Measurements from ENCODE around the gene SORCS2. TPM values are rescaled to one million over a fixed set of nuclear protein-coding genes. Genes with fewer than 3 reads are reported as not detected.

Gene SORCS2
- total RNA-seq, 1 experiment from 2014 or later = not detected

DNA sequence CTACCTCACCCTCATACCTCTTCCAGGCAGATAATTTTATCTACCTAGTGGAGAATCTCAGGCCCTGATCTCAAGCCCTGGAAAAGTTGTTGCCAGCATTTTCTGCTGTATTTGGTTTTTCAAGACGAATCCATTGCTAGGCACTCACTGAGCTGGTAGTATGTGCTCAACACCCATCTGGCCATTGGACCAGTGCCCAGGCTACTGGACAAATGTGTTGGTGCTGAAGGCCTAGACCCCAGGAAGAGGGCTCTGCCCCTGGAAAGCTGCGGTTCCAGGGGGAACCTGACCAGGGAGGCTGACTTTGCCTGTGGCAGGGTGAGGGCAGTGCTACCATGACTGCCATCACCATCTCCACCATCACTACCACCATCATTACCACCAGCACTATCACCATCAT, 170.0 kb downstream of the SORCS2 start:
- peaks cover 29% of the 10 kb centered on the region for H3K27me3 Mint-ChIP-seq (ENCODE audit: insufficient read depth, unreplicated experiment)
- H3K4me1 Mint-ChIP-seq (ENCODE audit: insufficient read depth, unreplicated experiment) = no peaks in the 10 kb centered on the region
- H3K9me3 Mint-ChIP-seq (ENCODE audit: unreplicated experiment) = peaks cover 8% of the 10 kb centered on the region
- BruUV-seq (replicated peaks) = no TSS peak
- intact Hi-C loops (cut with micrococcal nuclease) = no loop called here
- DNase-seq (ENCODE audit: unreplicated experiment) = no peak
- POLR2A ChIA-PET = interaction anchor here (0.6 kb wide), 1 partner anchor 1180 kb away, joined by 3 read pairs; no protein-coding TSS in a partner anchor
- H3K36me3 Mint-ChIP-seq (ENCODE audit: insufficient read depth, unreplicated experiment) = no peaks in the 10 kb centered on the region
- CTCF ChIA-PET = no interaction called here
- TF ChIP-seq, protein P1, sequence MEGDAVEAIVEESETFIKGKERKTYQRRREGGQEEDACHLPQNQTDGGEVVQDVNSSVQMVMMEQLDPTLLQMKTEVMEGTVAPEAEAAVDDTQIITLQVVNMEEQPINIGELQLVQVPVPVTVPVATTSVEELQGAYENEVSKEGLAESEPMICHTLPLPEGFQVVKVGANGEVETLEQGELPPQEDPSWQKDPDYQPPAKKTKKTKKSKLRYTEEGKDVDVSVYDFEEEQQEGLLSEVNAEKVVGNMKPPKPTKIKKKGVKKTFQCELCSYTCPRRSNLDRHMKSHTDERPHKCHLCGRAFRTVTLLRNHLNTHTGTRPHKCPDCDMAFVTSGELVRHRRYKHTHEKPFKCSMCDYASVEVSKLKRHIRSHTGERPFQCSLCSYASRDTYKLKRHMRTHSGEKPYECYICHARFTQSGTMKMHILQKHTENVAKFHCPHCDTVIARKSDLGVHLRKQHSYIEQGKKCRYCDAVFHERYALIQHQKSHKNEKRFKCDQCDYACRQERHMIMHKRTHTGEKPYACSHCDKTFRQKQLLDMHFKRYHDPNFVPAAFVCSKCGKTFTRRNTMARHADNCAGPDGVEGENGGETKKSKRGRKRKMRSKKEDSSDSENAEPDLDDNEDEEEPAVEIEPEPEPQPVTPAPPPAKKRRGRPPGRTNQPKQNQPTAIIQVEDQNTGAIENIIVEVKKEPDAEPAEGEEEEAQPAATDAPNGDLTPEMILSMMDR (IDR thresholded peaks at IDR 0.05; ENCODE audit: unreplicated experiment) = no peak
- no peak overlapping the region for H3K4me3 Mint-ChIP-seq (ENCODE audit: unreplicated experiment)
- no peak overlapping the region for H3K27ac Mint-ChIP-seq (ENCODE audit: low read depth, unreplicated experiment)

- Mint-ChIP-seq H3K9me3 (ENCODE audit: unreplicated experiment) (peaks cover 8% of the 10 kb centered on the region), H3K4me3 (ENCODE audit: unreplicated experiment) (no peak overlapping the region), H3K36me3 (ENCODE audit: insufficient read depth, unreplicated experiment) (no peaks in the 10 kb centered on the region), H3K27ac (ENCODE audit: low read depth, unreplicated experiment) (no peak overlapping the region), H3K27me3 (ENCODE audit: insufficient read depth, unreplicated experiment) (peaks cover 29% of the 10 kb centered on the region), H3K4me1 (ENCODE audit: insufficient read depth, unreplicated experiment) (no peaks in the 10 kb centered on the region)
- POLR2A ChIA-PET = interaction anchor here (0.6 kb wide), 1 partner anchor 1180 kb away, joined by 3 read pairs; no protein-coding TSS in a partner anchor
- intact Hi-C loops (cut with micrococcal nuclease) = no loop called here
- TF ChIP-seq, protein P1 (IDR thresholded peaks at IDR 0.05; ENCODE audit: unreplicated experiment) = no peak
- DNase-seq (ENCODE audit: unreplicated experiment) = no peak
- CTCF ChIA-PET = no interaction called here
- BruUV-seq (replicated peaks) = no TSS peak
Measured at GRCh38 chr4:7362862-7363430, 170.6 kb downstream of the SORCS2 start.

DNA sequence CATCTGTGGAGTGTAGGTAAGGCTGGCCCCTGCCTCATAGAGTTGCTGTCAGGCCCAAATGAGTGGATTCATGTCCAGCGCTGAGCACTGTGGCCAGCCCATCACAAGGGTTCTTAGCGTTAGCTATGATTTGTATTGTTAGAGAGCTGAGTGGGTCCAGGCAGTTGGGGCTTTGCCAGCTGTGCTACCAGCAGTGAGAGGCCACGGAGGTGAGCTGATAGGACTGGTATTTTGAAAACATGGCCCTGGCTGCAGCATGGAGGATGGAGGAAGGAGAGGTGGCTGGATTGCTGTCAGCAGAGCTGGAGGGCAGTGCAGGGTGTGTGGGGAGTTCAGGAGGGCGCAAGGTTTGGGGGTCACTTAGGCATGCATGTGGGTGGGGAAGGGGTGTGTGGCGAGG, 172.6 kb downstream of the SORCS2 start:
- intact Hi-C loops (cut with micrococcal nuclease) = no loop called here
- no TSS peak for BruUV-seq (replicated peaks)
- CTCF ChIA-PET = interaction anchor here (0.6 to 0.8 kb wide), 3 partner anchors 42 to 88 kb away, joined by 3 to 4 read pairs (median 3); no protein-coding TSS in a partner anchor
- TF ChIP-seq, protein P1 (IDR thresholded peaks at IDR 0.05; ENCODE audit: unreplicated experiment) = no peak
- Mint-ChIP-seq H3K27ac (ENCODE audit: low read depth, unreplicated experiment) (no peak overlapping the region), H3K4me1 (ENCODE audit: insufficient read depth, unreplicated experiment) (no peaks in the 10 kb centered on the region), H3K27me3 (ENCODE audit: insufficient read depth, unreplicated experiment) (peaks cover 29% of the 10 kb centered on the region), H3K4me3 (ENCODE audit: unreplicated experiment) (no peak overlapping the region), H3K9me3 (ENCODE audit: unreplicated experiment) (peaks cover 8% of the 10 kb centered on the region), H3K36me3 (ENCODE audit: insufficient read depth, unreplicated experiment) (no peaks in the 10 kb centered on the region)
- POLR2A ChIA-PET = no interaction called here
- DNase-seq (ENCODE audit: unreplicated experiment) = no peak

DNA sequence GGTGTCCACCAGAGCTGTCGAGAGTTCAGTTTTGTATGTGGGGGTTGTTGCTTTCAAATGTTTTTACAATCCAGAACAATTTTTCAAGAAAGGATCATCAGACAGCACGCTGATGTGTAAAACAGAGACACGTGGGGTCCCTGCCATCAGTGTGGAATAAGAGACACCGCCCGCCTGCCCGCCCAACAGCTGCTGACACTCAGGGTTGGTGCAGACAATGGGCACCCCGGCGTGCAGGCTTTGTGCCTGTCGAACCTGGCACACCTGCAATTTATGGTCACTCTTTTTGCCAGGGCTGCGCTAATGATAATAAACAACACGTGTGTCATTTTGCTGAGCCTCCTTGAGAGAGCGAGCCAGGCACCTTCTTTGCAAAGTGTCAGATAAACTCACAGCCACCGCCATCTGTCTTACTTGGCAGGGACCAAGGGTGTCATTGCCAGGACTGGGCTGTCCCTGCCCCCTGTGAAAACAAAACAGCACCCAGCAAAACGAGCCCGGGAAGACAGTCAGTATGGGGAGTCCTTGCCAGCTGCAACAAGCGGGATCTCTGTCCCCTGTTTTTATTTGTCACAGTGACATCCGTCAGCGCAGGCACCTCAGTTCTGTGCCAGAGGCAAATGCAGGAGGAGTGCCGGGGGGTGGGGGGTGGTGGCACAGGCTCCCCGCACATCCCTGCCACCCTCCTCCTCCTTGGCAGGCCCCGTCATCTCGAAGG, 173.3 kb downstream of the SORCS2 start:
- H3K4me3 Mint-ChIP-seq (ENCODE audit: unreplicated experiment) = no peak overlapping the region
- BruUV-seq (replicated peaks) = no TSS peak
- no peak overlapping the region for H3K27ac Mint-ChIP-seq (ENCODE audit: low read depth, unreplicated experiment)
- no peaks in the 10 kb centered on the region for H3K36me3 Mint-ChIP-seq (ENCODE audit: insufficient read depth, unreplicated experiment)
- no peak for DNase-seq (ENCODE audit: unreplicated experiment)
- H3K9me3 Mint-ChIP-seq (ENCODE audit: unreplicated experiment) = peaks cover 8% of the 10 kb centered on the region
- peaks cover 29% of the 10 kb centered on the region for H3K27me3 Mint-ChIP-seq (ENCODE audit: insufficient read depth, unreplicated experiment)
- CTCF ChIA-PET = interaction anchor here (0.6 to 0.8 kb wide), 3 partner anchors 41 to 89 kb away, joined by 3 to 4 read pairs (median 3); no protein-coding TSS in a partner anchor
- TF ChIP-seq, protein P1 (IDR thresholded peaks at IDR 0.05; ENCODE audit: unreplicated experiment) = no peak
- H3K4me1 Mint-ChIP-seq (ENCODE audit: insufficient read depth, unreplicated experiment) = no peaks in the 10 kb centered on the region
- intact Hi-C loops (cut with micrococcal nuclease) = no loop called here
- POLR2A ChIA-PET = interaction anchor here (0.5 to 0.8 kb wide), 2 partner anchors 75 to 210 kb away, joined by 4 read pairs; no protein-coding TSS in a partner anchor

Measured in MCF 10A (cell line).